DMS114 treated with DMSO at 0.1 percent for 48 hours (cell line): ENCODE results near the gene FOSL2.

Source experiments
- DNase-seq: peaks from one replicate; lab custom pipeline; 2025; ENCODE audit not compliant: unreplicated experiment; lab: John Stamatoyannopoulos, UW

Gene FOSL2

GRCh38 chr2:28411166-28411755, 18.6 kb downstream of the FOSL2 start:
- no peak for DNase-seq

- DNase-seq = no peak
Measured at GRCh38 chr2:28411956-28412609, 19.4 kb downstream of the FOSL2 start.

DNA sequence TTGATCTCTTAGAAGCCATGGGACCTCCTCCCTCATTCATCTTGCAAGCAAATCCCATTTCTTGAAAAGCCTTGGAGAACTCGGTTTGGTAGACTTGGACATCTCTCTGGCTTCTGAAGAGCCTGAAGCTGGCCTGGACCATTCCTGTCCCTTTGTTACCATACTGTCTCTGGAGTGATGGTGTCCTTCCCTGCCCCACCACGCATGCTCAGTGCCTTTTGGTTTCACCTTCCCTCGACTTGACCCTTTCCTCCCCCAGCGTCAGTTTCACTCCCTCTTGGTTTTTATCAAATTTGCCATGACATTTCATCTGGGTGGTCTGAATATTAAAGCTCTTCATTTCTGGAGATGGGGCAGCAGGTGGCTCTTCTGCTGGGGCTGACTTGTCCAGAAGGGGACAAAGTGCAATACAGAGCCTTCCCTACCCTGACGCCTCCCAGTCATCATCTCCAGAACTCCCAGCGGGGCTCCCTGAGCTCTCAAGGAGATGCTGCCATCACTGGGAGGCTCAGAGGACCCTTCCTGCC, 20.0 kb downstream of the FOSL2 start:
- no peak for DNase-seq

- DNase-seq = no peak
Measured at GRCh38 chr2:28413152-28413898, 20.7 kb downstream of the FOSL2 start.

DNA sequence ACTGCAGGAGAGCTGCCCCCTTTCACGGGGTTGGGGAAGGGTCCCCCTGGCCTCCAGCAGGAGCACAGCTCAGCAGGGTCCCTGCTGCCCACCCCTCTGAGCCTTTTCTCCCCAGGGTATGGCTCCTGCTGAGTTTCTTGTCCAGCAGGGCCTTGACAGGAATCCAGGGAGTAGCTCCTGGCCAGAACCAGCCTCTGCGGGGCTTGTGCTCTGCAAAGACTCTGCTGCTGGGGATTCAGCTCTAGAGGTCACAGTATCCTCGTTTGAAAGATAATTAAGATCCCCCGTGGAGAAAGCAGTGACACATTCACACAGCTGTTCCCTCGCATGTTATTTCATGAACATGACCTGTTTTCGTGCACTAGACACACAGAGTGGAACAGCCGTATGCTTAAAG, 21.2 kb downstream of the FOSL2 start:
- no peak for DNase-seq

GRCh38 chr2:28414583-28414982, 21.9 kb downstream of the FOSL2 start:
- DNase-seq = no peak

DNA sequence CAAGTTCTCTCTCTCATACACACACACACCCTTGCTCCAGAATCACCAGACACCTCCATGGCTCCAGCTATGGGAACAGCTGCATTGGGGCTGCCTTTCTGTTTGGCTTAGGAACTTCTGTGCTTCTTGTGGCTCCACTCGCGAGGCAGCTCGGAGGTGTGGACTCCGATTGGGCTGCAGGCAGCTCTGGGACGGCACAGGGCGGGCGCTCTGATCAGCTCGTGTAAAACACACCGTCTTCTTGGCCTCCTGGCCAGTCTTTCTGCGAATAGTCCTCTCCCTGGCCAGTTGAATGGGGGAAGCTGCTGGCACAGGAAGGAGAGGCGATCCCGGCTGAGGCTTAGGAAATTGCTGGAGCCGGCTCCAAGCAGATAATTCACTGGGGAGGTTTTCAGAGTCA, 22.4 kb downstream of the FOSL2 start:
- no peak for DNase-seq

DNA sequence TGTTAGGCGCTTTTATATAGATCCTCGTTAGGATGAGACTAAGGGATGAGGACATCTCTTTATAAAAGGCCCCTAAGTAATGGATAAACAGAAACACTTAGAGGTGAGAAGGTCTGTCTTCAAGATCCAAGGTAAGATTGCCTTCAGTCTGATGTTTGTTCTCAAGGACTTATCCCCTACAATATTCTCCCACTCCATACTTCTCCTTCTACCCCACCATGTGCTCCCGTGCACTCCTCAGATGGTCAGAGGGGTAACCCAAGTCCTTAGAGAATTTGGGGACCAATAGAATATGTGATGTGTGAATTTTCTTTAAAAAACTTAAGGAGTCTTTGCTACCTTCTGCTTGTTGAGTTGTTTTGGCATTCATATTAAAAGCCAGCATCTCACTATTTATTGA, 23.1 kb downstream of the FOSL2 start:
- no peak for DNase-seq

DNA sequence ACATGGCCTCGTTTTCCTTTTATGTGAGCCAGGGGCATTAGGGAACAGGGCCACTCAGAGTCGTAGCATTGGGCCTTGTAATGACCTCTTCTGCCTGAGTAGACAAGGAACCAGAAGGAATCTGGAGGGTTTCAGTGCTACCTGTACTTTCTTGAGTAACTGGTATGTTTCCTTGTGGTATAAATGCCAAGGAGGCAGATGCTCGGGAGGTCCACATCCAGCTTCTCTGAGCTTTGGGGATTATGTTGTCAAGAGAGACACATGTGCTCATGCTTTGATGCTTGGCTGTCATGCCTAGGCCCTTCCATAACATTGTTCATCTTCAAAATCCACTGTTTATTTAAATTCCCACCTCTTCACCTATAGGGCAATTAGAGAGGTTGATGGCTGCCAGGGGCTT, 26.3 kb downstream of the FOSL2 start:
- DNase-seq = no peak

GRCh38 chr2:28419443-28420270, 27.0 kb downstream of the FOSL2 start:
- DNase-seq = no peak

GRCh38 chr2:28420722-28421121, 28.1 kb downstream of the FOSL2 start:
- no peak for DNase-seq

GRCh38 chr2:28422908-28423741, 30.5 kb downstream of the FOSL2 start:
- no peak for DNase-seq

DNA sequence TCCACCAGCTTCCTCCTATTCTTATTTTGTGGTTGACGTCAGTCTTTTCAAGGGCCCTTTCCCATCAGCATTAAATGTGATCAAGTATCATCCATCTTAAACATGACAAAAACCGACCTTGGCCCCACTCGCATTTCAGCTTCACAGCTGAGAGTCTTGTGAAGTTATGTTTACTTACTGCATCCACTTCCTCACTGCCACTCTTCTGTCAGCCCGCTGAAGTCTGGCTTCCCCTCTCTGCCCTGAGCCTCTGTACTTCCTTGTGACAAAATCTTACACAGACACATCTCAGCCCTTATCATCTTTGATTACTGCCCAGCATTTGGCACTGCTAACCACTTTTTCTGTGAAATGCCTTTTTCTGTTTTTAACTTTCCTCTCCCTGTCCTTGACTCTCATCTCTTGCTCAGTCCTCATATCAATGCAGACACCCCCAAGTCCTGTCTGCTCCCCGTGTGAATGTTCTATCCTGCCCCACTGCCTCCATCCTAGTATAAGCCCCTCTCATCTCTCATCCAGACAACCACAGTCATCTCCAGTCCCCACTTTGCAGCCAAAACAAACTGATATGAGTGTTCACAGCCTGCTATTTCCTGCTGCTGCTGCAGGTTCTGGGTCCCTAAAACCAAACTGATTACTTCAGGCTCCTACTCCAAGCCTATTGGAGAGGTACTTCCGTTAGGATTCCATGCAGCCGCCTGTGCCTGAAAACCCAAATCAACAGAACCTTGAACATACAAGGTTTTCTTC, 31.4 kb downstream of the FOSL2 start:
- DNase-seq = no peak

DNA sequence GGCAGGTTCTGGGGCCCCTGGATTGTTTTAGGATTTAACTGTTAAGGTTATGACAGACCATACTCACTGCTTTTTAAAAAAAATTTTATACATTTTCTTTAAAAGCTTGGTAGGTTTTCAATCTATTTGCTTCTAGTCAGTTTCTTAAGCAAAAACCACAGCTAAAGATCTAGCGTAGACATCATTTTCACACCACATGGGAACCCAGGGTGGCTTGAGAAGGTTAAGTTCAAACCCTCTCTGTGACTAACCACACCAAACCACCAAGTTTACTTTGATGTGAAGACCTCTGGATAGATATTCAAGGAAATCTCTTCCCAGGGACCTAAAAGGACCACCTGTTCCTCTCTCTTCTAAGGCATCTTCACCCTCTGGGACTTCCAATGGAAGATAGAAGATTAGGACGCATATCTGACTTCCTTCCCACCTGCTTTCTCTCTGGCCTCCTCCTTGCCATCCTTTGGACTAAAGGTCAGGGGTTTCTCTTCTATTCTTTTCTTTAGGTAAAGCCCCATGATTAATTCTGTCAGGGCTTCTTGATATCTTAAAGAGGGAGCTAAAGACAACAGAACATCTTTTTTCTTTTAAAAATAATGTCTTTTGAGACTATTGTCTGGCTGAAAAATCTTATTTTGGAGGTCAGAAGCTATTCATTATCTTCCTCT, 32.3 kb downstream of the FOSL2 start:
- no peak for DNase-seq

GRCh38 chr2:28425464-28425835, 32.8 kb downstream of the FOSL2 start:
- DNase-seq = no peak

GRCh38 chr2:28427741-28428415, 35.2 kb downstream of the FOSL2 start:
- DNase-seq = no peak

GRCh38 chr2:28428486-28428885, 35.8 kb downstream of the FOSL2 start:
- DNase-seq = no peak

GRCh38 chr2:28429636-28430376, 37.1 kb downstream of the FOSL2 start:
- DNase-seq = no peak
